A549 (cell line): Measurements from ENCODE around the gene TSPAN14.

Experiments
- FOXS1 ChIP-seq: fragments of 250-450 bp; sonication (Bioruptor Pico); IDR thresholded peaks from 2 replicates; pipeline ENCODE4 v1.5.0; 2020; ENCODE audit warnings: mild to moderate bottlenecking, moderate library complexity
- TF ChIP-seq, protein P1 (sequence below): fragments of >200 bp; sonication (Bioruptor Twin); formaldehyde crosslinking; IDR thresholded peaks from 3 replicates; pipeline ENCODE4 v1.5.1; 2016

GRCh38 chr10:80509108-80509402 lies 54.9 kb downstream of the TSPAN14 start:
- TF ChIP-seq, protein P1, sequence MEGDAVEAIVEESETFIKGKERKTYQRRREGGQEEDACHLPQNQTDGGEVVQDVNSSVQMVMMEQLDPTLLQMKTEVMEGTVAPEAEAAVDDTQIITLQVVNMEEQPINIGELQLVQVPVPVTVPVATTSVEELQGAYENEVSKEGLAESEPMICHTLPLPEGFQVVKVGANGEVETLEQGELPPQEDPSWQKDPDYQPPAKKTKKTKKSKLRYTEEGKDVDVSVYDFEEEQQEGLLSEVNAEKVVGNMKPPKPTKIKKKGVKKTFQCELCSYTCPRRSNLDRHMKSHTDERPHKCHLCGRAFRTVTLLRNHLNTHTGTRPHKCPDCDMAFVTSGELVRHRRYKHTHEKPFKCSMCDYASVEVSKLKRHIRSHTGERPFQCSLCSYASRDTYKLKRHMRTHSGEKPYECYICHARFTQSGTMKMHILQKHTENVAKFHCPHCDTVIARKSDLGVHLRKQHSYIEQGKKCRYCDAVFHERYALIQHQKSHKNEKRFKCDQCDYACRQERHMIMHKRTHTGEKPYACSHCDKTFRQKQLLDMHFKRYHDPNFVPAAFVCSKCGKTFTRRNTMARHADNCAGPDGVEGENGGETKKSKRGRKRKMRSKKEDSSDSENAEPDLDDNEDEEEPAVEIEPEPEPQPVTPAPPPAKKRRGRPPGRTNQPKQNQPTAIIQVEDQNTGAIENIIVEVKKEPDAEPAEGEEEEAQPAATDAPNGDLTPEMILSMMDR: no peak
- no peak for TF ChIP-seq FOXS1 (CRISPR knock-in tag)
